Measurements from ENCODE around the gene MAGI2.
A peak's percentile ranks its signal among the peaks of the same experiment; 100 is the strongest.
"Not testable (repeated sequence)": the region's sequence is repeated elsewhere in the genome, so short reads cannot be mapped to it uniquely, and the experiment has no call there.

The MAGI2 gene

GRCh38 chr7:78635026-78635793 is 818.3 kb downstream of the MAGI2 start:
- DNase-seq (ENCODE audit: low spot score): no peak

- DNase-seq (ENCODE audit: low spot score): no peak
Measured at GRCh38 chr7:78634093-78634492, 819.4 kb downstream of the MAGI2 start.

- no peak for DNase-seq (ENCODE audit: low spot score)
Measured at GRCh38 chr7:78620920-78621319, 832.5 kb downstream of the MAGI2 start.

- no peak for DNase-seq (ENCODE audit: low spot score)
Measured at GRCh38 chr7:78616539-78616938, 836.9 kb downstream of the MAGI2 start.

DNA sequence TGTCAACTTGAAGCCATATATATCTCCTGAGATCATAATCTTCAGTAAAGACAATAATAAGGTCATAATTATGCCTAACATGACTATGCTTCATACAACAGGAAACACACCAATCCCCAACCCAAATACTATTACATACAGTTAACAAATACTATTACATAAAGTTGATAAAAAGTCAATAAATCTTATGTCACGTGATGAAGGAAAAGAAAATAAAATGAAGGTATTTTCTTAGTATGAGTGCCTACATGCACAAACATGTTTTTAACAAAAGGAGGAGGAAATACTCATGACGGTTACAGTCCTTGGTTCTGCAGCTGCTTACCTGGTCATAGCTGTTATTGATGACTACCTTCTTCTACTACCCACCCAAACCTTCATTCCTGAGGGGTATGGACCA is 844.2 kb downstream of the MAGI2 start:
- DNase-seq (ENCODE audit: low spot score): no peak

DNA sequence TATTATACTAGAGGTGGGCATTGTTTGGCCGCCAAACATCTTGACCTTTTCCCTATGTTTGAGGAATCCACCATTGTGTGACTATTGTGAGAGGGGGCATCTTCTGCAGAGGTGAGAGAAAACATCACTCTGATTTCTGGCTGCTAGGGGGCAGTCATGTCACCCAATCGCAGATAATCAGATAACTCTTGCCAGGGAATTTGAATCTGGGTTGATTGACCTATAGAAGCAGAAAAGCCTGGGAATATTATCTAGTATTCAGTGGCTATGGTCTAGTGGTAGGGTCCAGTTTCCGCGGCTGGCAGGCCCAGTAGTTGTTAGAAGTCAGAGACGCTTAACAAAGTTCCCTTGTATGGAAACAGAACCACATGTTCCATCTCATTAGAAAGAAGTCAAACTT is 846.4 kb downstream of the MAGI2 start:
- DNase-seq (ENCODE audit: low spot score): no peak

DNA sequence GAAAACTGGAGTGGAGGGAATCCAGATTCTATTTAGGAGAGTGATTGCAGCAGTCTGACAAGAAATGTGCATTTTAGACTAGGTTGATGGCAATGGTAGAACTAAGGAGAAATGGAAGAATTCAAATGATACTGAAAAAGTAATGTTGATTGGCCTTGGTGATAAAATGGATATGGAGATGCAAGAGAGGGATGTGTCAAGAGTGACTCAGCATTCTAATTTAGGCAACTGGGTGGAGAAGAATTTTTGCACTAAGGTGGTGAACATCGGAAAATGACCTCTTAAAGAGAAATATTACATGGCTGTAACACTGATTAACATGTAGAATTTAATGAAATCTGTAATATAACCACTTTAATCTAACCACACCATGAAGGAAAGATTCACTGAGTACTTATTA is 848.3 kb downstream of the MAGI2 start:
- peak; percentile 12 for DNase-seq (ENCODE audit: low spot score)

- peak; percentile 7 for DNase-seq (ENCODE audit: low spot score)
Measured at GRCh38 chr7:78601728-78602127, 851.7 kb downstream of the MAGI2 start.

DNA sequence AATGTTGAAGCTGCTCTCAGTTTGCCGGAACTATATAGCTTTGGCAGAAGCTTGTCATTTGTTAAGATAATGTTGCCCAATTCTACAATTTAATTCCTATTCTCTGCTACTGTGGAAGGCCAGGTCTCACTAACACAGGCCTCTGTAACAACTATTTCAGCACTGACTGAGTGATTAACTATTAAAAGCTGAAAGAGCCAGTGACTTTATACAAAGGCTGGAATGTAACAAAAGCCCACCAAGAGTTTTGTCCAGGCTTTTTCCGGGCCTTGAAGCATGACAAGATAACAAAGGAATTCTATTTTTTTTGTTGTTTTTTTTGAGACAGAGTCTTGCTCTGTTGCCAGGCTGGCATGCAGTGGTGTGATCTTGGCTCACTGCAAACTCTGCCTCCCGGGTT is 859.3 kb downstream of the MAGI2 start:
- no peak for DNase-seq (ENCODE audit: low spot score)

DNA sequence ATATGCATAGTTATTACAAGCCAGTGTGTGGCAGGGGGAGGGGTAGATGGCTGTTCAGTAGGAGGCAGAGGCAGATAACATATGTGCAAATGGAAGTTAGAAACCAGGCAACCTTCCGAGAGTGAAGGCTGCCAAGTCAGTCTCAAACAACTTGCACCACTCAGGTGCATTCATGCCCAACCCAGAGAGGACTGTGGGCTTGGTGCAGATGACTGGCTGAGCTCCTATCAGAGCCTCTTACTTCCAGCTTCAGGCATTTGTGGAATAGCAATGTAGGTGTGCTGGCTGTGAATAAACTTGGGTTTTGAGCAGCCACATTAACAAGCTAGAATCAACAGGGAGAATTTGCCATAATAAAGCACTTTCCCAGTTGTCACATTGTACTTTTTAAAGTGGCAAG is 865.1 kb downstream of the MAGI2 start:
- DNase-seq (ENCODE audit: low spot score): no peak

DNA sequence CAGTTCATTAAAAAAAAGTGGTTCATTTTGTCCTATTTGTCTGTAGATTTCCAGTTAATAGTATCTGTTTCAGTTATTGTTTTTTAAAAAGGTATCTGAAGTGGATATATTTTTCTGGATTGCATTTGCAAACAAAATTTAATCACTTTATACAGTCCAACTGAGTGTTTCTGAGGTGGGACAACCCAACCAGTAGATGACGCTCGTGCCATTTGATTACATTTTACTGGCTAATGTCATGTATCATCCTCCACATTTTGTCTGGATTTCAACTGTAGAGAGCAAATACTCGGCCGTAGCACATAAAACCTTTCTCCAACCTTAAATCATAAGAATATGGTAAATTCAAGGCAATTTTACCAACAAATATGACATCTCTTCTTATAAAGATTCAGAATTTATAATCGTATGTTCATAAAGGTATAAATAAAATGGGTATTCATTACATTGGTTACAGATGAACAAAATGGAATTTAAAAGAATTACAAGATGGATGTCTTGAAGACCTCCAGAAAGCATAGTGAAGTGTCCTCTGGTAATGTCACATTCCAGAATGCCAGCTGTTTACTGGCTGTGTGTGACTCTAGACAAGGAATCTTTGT is 865.9 kb downstream of the MAGI2 start:
- DNase-seq (ENCODE audit: low spot score): no peak

- DNase-seq (ENCODE audit: low spot score): no peak
Measured at GRCh38 chr7:78585980-78586379, 867.5 kb downstream of the MAGI2 start.

GRCh38 chr7:78578686-78579085 is 874.8 kb downstream of the MAGI2 start:
- no peak for DNase-seq (ENCODE audit: low spot score)

- DNase-seq (ENCODE audit: low spot score): not testable (repeated sequence)
Measured at GRCh38 chr7:78577174-78577952, 876.1 kb downstream of the MAGI2 start.

DNA sequence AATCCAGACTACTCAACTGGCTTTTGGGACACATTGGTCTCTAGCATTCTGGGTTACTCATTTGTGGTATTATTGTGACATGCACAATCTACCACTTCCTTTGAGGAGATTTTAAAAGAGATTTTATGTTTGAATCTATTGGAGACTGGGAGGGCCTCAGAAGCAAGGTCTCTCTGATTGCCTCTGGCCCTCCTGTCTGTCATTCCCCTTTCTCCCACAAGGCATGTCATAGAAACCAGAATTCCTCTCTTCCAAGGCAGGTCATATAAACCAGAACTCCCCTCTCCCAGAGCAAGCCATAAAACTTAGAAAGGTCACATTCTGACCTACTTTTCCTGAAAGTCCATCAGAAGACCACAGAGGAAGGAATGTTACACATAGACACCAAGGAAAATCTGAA is 877.2 kb downstream of the MAGI2 start:
- DNase-seq (ENCODE audit: low spot score): peak; percentile 33

- no peak for DNase-seq (ENCODE audit: low spot score)
Measured at GRCh38 chr7:78571292-78571691, 882.2 kb downstream of the MAGI2 start.

GRCh38 chr7:78568690-78569089 is 884.8 kb downstream of the MAGI2 start:
- DNase-seq (ENCODE audit: low spot score): no peak

DNA sequence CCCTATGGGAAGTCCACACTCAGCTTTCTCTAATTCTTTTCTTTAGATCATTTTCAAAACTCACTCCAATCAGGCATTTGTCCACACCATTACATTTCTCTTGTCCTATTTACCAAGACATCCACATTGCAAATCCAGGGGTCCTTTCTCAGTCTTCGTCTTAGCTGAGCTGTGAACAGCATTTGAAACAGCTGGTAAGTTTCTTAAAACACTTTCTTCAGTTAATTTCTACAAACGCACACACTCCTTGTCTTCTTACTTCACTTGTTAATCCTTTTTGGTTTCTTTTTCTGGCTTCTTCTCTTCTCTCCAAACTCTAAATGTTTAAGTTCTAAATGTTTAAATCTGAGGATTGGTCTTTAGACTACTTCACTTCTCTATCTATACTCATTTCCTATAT is 885.6 kb downstream of the MAGI2 start:
- DNase-seq (ENCODE audit: low spot score): no peak

DNA sequence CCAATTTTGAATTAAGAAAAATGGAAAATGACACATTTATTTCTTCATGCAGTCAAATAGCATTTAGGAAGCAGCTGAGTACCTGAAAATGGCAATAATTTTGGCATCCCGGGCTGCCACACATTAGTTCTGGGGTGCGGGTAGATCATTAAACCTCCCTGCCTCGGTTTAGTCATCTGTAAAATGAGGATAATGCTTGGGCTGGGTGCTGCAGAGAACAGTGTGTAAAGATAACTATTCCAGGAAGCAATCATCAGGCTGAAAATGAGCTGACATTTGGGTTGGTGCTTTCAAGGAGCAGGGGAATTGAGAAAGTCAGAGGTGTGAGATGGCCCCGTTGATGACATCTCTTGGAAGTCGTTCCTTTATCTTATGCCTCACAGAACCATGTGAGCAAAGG is 887.7 kb downstream of the MAGI2 start:
- DNase-seq (ENCODE audit: low spot score): no peak

GRCh38 chr7:78563191-78563590 is 890.3 kb downstream of the MAGI2 start:
- no peak for DNase-seq (ENCODE audit: low spot score)

DNA sequence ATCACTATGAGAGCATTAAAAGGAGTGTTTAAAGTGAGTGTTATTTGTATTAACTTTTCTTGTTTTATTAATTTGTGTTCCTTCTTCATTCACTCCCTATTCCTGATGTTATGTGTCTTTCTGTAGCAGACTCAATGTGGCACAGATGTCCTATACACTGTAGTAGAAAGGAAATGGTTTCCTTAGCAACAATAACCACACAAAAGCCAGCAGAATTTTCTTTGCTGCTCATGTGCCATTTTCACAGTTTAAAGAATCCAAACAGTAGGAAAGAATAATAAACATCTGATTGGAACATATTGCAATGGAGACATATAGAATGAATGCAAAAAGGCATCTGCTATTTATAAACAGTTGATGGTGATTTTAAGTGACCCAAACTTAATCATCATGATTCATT is 891.3 kb downstream of the MAGI2 start:
- no peak for DNase-seq (ENCODE audit: low spot score)

GRCh38 chr7:78558566-78558965 is 894.9 kb downstream of the MAGI2 start:
- no peak for DNase-seq (ENCODE audit: low spot score)

GRCh38 chr7:78543976-78544375 is 909.5 kb downstream of the MAGI2 start:
- no peak for DNase-seq (ENCODE audit: low spot score)
